ENCODE results near the gene GFPT2.

Gene GFPT2

DNA sequence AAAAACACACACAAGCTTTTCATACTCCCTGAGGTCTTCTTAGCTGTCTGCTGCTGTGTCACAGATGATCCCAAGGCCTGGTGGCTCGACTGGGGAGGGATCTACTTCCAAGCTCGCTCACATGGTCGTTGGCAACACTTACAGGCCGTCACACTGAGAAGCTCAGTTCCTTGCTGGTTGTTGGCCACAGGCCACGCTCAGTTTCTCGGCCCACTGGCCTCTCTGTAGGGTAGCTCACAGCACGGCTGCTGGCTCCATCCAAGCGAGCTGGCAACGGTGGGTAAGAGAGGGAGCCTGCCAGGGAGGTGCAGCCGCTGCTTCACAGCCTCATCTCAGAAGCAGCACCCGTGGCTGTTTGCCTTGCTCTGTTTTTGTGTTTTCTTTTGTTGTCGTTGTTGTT, 43.8 kb upstream of the GFPT2 start:
- no peak overlapping the region for H3K27ac ChIP-seq
- DNase-seq (ENCODE audit: low spot score): no peak
- ChIA-PET POLR2A (ENCODE audit: low non-redundant PET) (interaction anchor here (0.5 kb wide), 1 partner anchor 218 kb away, joined by 3 read pairs; no protein-coding TSS in a partner anchor), CTCF (interaction anchor here (0.6 kb wide), 1 partner anchor 91 kb away, joined by 6 read pairs; no protein-coding TSS in a partner anchor)
- TF ChIP-seq, protein P1, sequence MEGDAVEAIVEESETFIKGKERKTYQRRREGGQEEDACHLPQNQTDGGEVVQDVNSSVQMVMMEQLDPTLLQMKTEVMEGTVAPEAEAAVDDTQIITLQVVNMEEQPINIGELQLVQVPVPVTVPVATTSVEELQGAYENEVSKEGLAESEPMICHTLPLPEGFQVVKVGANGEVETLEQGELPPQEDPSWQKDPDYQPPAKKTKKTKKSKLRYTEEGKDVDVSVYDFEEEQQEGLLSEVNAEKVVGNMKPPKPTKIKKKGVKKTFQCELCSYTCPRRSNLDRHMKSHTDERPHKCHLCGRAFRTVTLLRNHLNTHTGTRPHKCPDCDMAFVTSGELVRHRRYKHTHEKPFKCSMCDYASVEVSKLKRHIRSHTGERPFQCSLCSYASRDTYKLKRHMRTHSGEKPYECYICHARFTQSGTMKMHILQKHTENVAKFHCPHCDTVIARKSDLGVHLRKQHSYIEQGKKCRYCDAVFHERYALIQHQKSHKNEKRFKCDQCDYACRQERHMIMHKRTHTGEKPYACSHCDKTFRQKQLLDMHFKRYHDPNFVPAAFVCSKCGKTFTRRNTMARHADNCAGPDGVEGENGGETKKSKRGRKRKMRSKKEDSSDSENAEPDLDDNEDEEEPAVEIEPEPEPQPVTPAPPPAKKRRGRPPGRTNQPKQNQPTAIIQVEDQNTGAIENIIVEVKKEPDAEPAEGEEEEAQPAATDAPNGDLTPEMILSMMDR (conservative IDR thresholded peaks at IDR 0.05; ENCODE audit: low read depth): no peak

DNA sequence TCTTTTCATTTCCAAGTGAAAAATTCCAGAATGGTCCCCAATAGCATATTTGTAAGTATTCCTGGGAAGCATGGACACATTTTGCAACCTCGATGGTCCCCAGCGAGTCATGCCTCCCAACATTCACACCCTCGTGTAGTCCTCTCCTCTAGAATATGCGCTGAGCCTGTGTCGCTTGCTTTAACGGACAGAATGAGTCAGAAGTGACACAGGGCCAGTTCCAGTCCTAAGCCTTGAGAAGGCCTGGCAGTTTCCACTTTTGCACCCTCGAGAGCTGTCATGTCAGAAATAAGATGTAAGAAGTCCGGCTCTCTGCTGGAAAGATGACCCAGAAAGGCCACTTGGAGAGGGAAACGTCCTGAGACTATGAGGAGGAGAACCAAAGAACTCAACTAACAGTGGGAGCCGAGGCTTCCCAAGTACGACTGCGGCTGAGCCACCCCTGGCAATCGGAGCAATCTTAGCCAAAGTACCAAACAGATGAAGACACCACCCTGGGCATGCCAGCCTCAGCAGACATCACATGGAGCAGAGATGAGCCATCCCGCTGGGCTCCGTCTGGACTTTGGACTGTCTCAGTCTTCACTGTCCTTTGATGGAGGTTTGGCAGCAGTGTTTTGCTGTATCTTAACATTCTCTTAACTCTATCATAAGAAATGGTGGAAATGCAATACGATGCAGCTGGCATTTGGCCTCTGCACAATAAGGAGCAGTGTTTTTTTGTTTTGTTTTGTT, 42.6 kb upstream of the GFPT2 start:
- H3K27ac ChIP-seq: no peak overlapping the region
- ChIA-PET CTCF (no interaction called here), POLR2A (ENCODE audit: low non-redundant PET) (no interaction called here)
- no peak for DNase-seq (ENCODE audit: low spot score)
- TF ChIP-seq, protein P1 (conservative IDR thresholded peaks at IDR 0.05; ENCODE audit: low read depth): no peak

- ChIA-PET POLR2A (ENCODE audit: low non-redundant PET) (no interaction called here), CTCF (no interaction called here)
- TF ChIP-seq, protein P1 (conservative IDR thresholded peaks at IDR 0.05; ENCODE audit: low read depth): no peak
- DNase-seq (ENCODE audit: low spot score): no peak
- H3K27ac ChIP-seq: no peak overlapping the region
These were observed 41.0 kb upstream of the GFPT2 start for GRCh38 chr5:180394031-180394636.

DNA sequence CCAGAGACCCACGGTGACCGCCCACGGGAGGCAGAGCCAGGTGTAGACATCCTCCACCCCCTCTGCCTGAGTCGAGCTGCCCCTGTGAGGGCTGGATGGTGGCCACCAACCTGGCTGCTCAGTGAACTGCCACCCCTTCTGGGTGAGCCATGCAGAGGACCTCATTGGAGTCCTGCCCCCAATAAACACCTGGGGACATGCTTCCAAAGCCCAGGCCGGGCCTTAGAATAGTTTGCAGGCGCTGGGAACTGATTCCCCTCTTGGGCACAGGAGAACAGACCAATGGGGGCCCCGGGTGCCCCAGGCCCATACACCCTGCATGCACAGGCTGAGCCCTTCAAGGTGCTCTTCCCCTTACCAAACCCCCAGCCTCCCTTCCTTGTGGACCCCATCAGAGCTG, 38.1 kb upstream of the GFPT2 start:
- ChIA-PET CTCF (no interaction called here), POLR2A (ENCODE audit: low non-redundant PET) (no interaction called here)
- H3K27ac ChIP-seq: no peak overlapping the region
- no peak for DNase-seq (ENCODE audit: low spot score)
- TF ChIP-seq, protein P1 (conservative IDR thresholded peaks at IDR 0.05; ENCODE audit: low read depth): no peak

DNA sequence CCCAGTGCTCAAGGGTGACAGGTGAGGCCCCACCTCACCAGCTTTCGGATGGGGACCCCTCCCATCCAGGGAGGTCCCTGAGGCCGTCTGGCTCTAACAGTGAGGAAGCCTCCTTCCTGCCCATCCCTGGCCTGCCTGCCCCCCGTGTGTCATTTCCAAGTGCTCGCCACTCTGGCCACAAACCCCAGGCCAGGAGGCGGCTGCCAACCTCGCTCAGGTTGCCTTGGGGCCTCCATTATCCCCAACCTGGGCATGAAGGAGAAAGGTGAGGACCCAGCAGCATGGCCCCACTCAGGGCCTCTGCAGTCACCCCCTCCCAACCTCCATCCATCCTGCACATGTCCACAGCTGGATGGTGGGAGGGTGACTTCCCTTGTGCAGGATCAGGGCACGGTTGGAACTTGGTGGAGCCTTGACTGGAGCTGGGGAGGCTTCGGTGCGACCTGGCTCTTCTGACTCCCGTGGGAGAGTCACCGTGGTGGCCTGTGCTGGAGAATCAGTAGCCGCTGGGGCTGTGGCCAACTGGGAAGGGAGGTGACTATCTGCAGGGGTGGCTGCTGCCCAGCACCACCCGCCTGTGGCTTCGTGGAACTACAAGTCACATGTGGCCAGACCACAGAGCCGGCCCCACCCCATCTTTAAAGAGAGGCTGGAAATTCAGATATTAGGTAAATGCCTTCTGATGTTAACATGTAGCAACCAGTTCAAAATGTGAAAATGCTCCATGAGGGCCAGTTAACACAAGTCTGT, 37.5 kb upstream of the GFPT2 start:
- H3K27ac ChIP-seq: no peak overlapping the region
- TF ChIP-seq, protein P1 (conservative IDR thresholded peaks at IDR 0.05; ENCODE audit: low read depth): no peak
- ChIA-PET POLR2A (ENCODE audit: low non-redundant PET) (no interaction called here), CTCF (interaction anchor here (0.6 to 1.0 kb wide), 3 partner anchors 62 to 96 kb away, joined by 4 read pairs; no protein-coding TSS in a partner anchor)
- DNase-seq (ENCODE audit: low spot score): no peak

DNA sequence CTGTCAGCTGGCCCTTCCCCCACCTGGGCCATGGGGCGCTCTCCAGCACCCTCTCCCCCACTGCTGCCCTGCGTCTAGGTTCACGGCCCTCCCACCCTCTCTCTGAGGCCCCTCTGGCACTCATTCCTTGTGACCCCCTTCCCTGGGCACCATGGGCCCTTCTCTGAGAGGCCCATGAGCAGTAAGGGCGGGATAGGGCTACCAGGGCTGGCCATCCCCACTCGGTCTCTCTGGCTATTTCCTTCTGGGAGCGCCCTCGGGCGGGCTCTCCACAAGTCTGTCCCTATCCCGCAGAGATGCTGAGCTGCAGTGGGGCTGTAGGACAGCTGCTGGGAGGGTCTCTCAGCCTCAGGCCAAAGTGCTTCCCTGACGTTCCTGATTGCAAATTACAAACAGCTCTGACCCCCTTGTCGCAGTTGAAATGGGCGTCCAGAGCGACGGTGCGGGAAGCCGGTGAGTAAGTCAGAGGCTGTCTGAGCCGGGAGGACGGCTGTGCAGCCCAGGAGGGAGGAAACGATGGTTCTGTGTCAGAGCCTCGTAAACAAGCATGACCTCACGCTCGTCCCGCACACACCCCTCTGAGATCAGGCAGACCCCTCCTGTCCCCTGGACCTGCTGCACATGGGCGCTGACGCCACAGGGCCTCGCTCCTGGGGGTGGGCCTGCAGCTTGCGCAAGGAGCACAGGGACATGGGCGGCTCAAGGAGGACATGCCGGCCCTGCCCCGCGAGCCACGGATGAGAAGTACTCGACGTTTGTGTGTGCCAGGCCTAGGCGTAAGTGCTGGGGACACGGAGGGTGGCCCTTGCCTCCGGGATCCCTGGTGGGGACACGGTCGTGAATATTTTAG, 36.3 kb upstream of the GFPT2 start:
- H3K27ac ChIP-seq: no peak overlapping the region
- TF ChIP-seq, protein P1 (conservative IDR thresholded peaks at IDR 0.05; ENCODE audit: low read depth): no peak
- ChIA-PET POLR2A (ENCODE audit: low non-redundant PET) (no interaction called here), CTCF (interaction anchor here (0.6 to 1.0 kb wide), 2 partner anchors 75 to 95 kb away, joined by 4 read pairs; no protein-coding TSS in a partner anchor)
- no peak for DNase-seq (ENCODE audit: low spot score)

All from RWPE1 (cell line).